Measurements from ENCODE around the gene EBPL.
"Not testable (repeated sequence)": the region's sequence is repeated elsewhere in the genome, so short reads cannot be mapped to it uniquely, and the experiment has no call there.

EBPL gene

GRCh38 chr13:49690995-49691784 is at the start of gene EBPL:
Gene EBPL (minus strand): TSS chr13:49691486. CDS start chr13:49691424, 62 bp downstream.
- Mint-ChIP-seq H3K9me3 (no peaks in the 10 kb centered on the region), H3K27me3 (no peaks in the 10 kb centered on the region), H3K36me3 (peaks cover 4 to 17% of the 10 kb centered on the region in 2 donors), H3K4me3 (peak within 1 kb of the TSS; percentile 86 to 88), H3K4me1 (peaks cover 12 to 18% of the 10 kb centered on the region in 2 donors), H3K27ac (peak within 1 kb of the TSS; percentile 76)
- ATAC-seq (replicated peaks) = peak; percentile 95 to 96
- peak; percentile 80 for DNase-seq

DNA sequence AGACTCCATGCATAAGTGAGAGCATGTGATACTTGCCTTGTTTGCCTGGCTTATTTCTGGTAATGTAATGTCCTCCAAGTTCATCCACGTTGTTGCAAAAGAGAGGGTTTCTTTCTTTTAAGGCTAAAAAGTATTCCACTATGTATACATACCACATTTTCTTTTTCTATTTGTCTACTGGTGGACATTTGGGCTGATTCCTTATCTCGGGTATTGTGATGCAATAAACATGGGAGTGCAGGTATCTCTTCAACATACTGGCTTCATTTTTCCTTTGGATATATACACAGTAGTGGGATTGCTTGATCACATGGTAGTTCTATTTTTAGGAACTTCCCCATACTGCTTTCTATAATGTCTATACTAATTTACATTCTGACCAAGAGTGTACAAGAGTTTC is 49.6 kb upstream of the EBPL start:
- Mint-ChIP-seq H3K27ac (no peak overlapping the region), H3K36me3 (peaks cover 12 to 28% of the 10 kb centered on the region in 2 donors), H3K4me1 (peaks cover 1 to 8% of the 10 kb centered on the region in 2 donors), H3K27me3 (no peaks in the 10 kb centered on the region), H3K9me3 (no peaks in the 10 kb centered on the region), H3K4me3 (no peak overlapping the region)
- DNase-seq (no peak), ATAC-seq (replicated peaks) (no peak)

GRCh38 chr13:49739498-49740187 is 48.4 kb upstream of the EBPL start:
- DNase-seq (no peak), ATAC-seq (replicated peaks) (no peak)
- H3K27me3 Mint-ChIP-seq = no peaks in the 10 kb centered on the region
- H3K27ac Mint-ChIP-seq = no peak overlapping the region
- no peaks in the 10 kb centered on the region for H3K9me3 Mint-ChIP-seq
- H3K4me3 Mint-ChIP-seq = no peak overlapping the region
- H3K4me1 Mint-ChIP-seq = peaks cover 1 to 8% of the 10 kb centered on the region in 2 donors
- H3K36me3 Mint-ChIP-seq = peaks cover 8 to 20% of the 10 kb centered on the region in 2 donors

DNA sequence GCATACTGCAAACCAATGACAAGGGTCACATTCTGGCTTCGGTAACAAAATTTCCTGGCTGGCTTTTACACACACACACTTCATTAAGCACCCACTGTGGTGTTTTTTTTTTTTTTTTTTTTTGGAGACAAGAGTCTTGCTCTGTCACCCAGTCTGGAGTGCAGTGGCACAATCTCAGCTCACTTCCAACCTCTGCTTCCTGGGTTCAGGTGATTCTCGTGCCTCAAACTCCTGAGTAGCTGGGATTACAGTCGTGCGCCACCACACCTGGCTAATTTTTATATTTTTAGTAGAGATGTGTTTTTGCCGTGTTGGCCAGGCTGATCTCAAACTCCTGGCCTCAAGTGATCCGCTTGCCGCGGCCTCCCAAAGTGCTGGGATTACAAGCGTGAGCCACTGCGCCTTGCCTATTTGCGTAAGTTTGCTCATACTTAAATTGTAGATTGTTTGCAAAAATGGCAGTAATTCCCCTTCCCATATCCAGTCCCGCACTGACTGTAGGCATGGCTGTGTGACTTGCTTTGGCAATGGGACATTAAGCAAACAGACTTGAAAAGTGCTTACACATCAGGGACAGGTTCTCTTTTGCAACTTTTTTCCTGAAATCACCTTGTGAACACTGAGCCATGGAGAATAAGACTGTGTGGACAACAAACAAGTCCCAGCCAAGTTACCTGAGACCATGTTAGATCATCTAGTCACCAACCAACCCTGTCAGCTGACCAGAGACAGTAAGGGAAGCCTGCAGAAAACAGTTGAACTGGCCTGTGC is 42.1 kb upstream of the EBPL start:
- ATAC-seq (replicated peaks) (no peak), DNase-seq (no peak)
- Mint-ChIP-seq H3K36me3 (peaks cover 7 to 16% of the 10 kb centered on the region in 2 donors), H3K4me1 (no peaks in the 10 kb centered on the region), H3K9me3 (no peaks in the 10 kb centered on the region), H3K4me3 (no peak overlapping the region), H3K27ac (peak overlapping the region; percentile 56), H3K27me3 (no peaks in the 10 kb centered on the region)

DNA sequence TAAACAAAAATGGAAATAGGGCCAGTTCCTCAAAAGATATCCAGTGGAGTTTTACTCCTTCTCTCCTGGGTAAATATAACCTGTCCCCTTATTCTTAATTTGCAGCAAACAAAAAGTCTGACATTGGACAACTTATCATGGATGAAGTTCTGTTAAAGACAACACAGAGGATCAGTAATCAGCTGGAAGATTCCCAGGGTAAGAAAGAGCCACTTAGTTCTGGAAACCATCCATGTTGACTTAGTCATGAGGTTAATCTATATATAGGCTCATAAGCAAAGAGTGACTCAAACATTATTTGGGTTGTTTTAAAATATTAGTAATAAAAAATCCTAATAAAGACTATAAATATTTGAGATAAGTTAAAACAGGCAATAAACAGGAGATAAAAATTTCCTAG is 40.5 kb upstream of the EBPL start:
- Mint-ChIP-seq H3K4me1 (no peaks in the 10 kb centered on the region), H3K27me3 (no peaks in the 10 kb centered on the region), H3K4me3 (no peak overlapping the region), H3K27ac (no peak overlapping the region), H3K36me3 (peaks cover 19 to 30% of the 10 kb centered on the region in 2 donors), H3K9me3 (no peaks in the 10 kb centered on the region)
- ATAC-seq (replicated peaks) (no peak), DNase-seq (no peak)

DNA sequence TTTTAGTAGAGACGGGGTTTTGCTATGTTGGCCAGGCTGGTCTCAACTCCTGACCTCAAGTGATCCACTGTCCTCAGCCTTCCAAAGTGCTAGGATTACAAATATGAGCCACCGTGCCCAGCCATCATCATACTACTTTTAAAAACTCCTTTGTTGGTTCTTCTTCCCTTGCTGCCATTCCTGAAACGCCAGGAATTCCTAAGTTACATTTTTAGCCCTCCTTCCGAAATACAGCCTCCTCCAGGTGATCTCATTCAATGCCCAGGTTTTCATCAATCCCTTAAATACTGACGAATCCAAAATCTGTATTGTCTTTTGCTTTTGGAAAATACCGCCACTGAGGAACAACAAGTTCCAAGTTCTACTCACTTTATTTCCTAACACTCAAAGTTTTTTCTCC is 25.3 kb upstream of the EBPL start:
- ATAC-seq (replicated peaks) = no peak
- Mint-ChIP-seq H3K9me3 (peaks cover 12 to 15% of the 10 kb centered on the region in 2 donors), H3K27ac (no peak overlapping the region), H3K36me3 (peaks cover 43 to 63% of the 10 kb centered on the region in 2 donors), H3K4me1 (no peaks in the 10 kb centered on the region), H3K4me3 (no peak overlapping the region), H3K27me3 (no peaks in the 10 kb centered on the region)
- DNase-seq = no peak

- Mint-ChIP-seq H3K4me3 (no peak overlapping the region), H3K27ac (no peak overlapping the region), H3K27me3 (no peaks in the 10 kb centered on the region), H3K4me1 (no peaks in the 10 kb centered on the region), H3K9me3 (peaks cover 12 to 15% of the 10 kb centered on the region in 2 donors), H3K36me3 (peaks cover 47 to 70% of the 10 kb centered on the region in 2 donors)
- DNase-seq (no peak), ATAC-seq (replicated peaks) (no peak)
These were observed 23.5 kb upstream of the EBPL start for GRCh38 chr13:49714757-49715156.

DNA sequence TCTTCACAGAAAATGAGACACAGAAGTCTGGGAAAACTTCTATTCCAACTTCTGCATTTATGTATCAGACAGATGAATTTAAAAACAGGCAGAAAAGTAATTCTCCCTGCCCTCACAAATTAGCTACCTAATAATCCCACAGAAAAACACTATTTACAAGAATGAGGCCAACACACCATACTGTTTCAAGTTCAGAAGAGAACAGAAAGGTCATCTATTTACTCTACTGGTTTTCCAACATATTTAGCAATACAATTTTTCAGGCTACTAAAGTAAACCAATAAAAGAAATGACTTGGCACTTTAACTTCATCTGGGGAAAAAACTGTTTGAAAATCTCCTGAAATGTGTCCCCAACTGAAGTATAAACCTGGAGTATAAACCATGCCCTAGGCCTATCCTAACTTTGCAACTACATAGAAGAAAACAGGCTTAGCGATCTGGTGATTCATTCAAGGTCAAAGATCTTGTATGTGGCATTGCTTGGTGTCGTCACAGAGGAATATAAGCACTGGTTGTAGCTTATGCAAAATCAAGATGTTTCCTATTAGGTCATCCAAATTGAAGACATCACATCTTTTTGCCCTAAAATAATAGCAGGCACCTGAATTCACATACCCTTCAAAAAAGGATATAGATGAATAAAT is 20.1 kb upstream of the EBPL start:
- no peak for ATAC-seq (replicated peaks)
- no peaks in the 10 kb centered on the region for H3K27me3 Mint-ChIP-seq
- H3K9me3 Mint-ChIP-seq = peaks cover 4% of the 10 kb centered on the region in 2 donors
- no peak overlapping the region for H3K27ac Mint-ChIP-seq
- no peak overlapping the region for H3K4me3 Mint-ChIP-seq
- H3K4me1 Mint-ChIP-seq = no peaks in the 10 kb centered on the region
- H3K36me3 Mint-ChIP-seq = peaks cover 34 to 62% of the 10 kb centered on the region in 2 donors
- no peak for DNase-seq

GRCh38 chr13:49704264-49704663 is 13.0 kb upstream of the EBPL start:
- DNase-seq; H3K9me3 Mint-ChIP-seq; ATAC-seq (replicated peaks); H3K27me3 Mint-ChIP-seq; H3K4me1 Mint-ChIP-seq; H3K4me3 Mint-ChIP-seq; H3K27ac Mint-ChIP-seq: not testable (repeated sequence)
- H3K36me3 Mint-ChIP-seq = peaks cover 11 to 22% of the 10 kb centered on the region in 2 donors

DNA sequence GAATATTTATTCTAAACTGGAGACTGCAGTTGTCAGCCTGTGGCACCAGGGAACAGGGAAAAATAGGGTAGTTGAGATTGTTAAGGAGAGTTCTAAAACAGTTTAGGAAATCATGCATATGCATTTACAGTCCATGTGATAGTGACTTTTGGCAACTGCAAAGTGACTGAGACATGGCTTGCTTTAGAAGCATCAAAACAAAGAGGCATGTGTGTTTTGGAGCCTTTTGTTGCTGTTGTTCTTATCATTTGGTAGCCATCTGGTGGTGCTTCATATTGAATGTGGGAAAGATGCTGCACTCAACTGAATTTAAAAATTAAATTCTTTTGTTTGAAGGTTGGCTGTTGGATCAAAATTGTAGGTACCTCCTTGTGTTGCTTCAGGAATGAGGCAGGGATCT is 10.2 kb upstream of the EBPL start:
- no peak for DNase-seq
- Mint-ChIP-seq H3K27me3 (no peaks in the 10 kb centered on the region), H3K36me3 (peaks cover 10 to 22% of the 10 kb centered on the region in 2 donors), H3K27ac (no peak overlapping the region), H3K9me3 (no peaks in the 10 kb centered on the region), H3K4me1 (peaks cover 0 to 10% of the 10 kb centered on the region in 2 donors), H3K4me3 (no peak overlapping the region)
- ATAC-seq (replicated peaks) = no peak

GRCh38 chr13:49697468-49697867 is 6.2 kb upstream of the EBPL start:
- no peak overlapping the region for H3K4me3 Mint-ChIP-seq
- H3K27me3 Mint-ChIP-seq = no peaks in the 10 kb centered on the region
- H3K9me3 Mint-ChIP-seq = no peaks in the 10 kb centered on the region
- H3K27ac Mint-ChIP-seq = no peak overlapping the region
- H3K36me3 Mint-ChIP-seq = peaks cover 12 to 17% of the 10 kb centered on the region in 2 donors
- peaks cover 6 to 15% of the 10 kb centered on the region in 2 donors for H3K4me1 Mint-ChIP-seq
- no peak for ATAC-seq (replicated peaks)
- no peak for DNase-seq

- H3K4me1 Mint-ChIP-seq = peaks cover 10 to 28% of the 10 kb centered on the region in 2 donors
- no peaks in the 10 kb centered on the region for H3K27me3 Mint-ChIP-seq
- DNase-seq = no peak
- H3K36me3 Mint-ChIP-seq = peaks cover 6 to 12% of the 10 kb centered on the region in 2 donors
- H3K4me3 Mint-ChIP-seq = no peak overlapping the region
- H3K27ac Mint-ChIP-seq = peak overlapping the region; percentile 39
- H3K9me3 Mint-ChIP-seq = no peaks in the 10 kb centered on the region
- ATAC-seq (replicated peaks) = no peak
These were observed 3.2 kb upstream of the EBPL start for GRCh38 chr13:49694446-49694845.

- H3K27me3 Mint-ChIP-seq = no peaks in the 10 kb centered on the region
- H3K4me3 Mint-ChIP-seq = no peak overlapping the region
- ATAC-seq (replicated peaks) (no peak), DNase-seq (no peak)
- no peaks in the 10 kb centered on the region for H3K9me3 Mint-ChIP-seq
- no peak overlapping the region for H3K27ac Mint-ChIP-seq
- peaks cover 10 to 27% of the 10 kb centered on the region in 2 donors for H3K4me1 Mint-ChIP-seq
- peaks cover 6 to 12% of the 10 kb centered on the region in 2 donors for H3K36me3 Mint-ChIP-seq
These were observed 2.6 kb upstream of the EBPL start for GRCh38 chr13:49693877-49694276.

DNA sequence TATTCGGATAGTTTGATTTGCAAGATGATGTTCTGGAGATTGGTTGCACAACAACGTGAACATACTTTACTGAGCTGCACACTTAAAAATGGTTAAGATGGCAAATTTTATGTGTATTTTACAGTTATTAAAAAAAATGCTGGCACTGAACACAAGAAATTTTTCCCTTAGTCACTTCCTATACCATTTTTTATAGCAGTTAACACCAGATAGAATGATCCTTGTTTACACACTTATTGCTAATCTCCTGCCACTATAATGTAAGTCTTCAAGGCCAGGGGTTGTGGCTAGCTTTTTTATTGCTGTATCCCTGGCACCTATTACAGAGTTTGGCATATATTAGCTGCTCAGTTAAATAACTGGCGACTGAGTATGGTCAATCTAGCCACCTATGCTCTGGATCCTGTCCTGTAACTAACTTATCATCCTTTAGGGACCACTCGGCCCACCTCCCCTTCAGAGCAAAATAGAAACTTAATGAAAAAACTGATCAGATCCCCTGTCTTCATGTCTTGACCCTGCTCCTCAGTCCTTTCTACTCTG is 2.0 kb upstream of the EBPL start:
- H3K4me3 Mint-ChIP-seq = no peak overlapping the region
- no peak overlapping the region for H3K27ac Mint-ChIP-seq
- no peaks in the 10 kb centered on the region for H3K27me3 Mint-ChIP-seq

More for the DNA sequence above, 2.0 kb upstream of the EBPL start:
- ATAC-seq (replicated peaks) (no peak), DNase-seq (no peak)
- Mint-ChIP-seq H3K9me3 (no peaks in the 10 kb centered on the region), H3K4me1 (peaks cover 10 to 21% of the 10 kb centered on the region in 2 donors), H3K36me3 (peaks cover 6 to 11% of the 10 kb centered on the region in 2 donors)

Data from stimulated activated naive B cell treated with anti-CD40 and anti-IgM and Interleukin-4, amounts not matched to agents 10 μg/mL and 1 μg/mL and 100 μg/mL, for 72 hours (primary cell).